Tibial nerve (tissue), 4 donors: Measurements from ENCODE around the gene CEP44. TPM values are rescaled to one million over a fixed set of nuclear protein-coding genes. Genes with fewer than 3 reads are reported as not detected.

ENCODE experiments used
- DNase-seq, 2 donors: peaks; one replicate each; pipeline ENCODE4 v3.0.0-alpha.2; 2019; ENCODE audit warnings: low spot score in 2 of 2
- H3K27ac ChIP-seq, 4 donors: fragments of 200-600 bp; sonication (generic) in 3 of 4; one replicate each; pipeline ENCODE4 v1.5.1; 2017 to 2019; ENCODE audit warnings: mild to moderate bottlenecking in 1 of 4
- H3K27me3 ChIP-seq, 2 donors: fragments of 200-600 bp; sonication (generic) in 1 of 2; one replicate each; pipeline versions ENCODE4 v1.5.1 to v1.6.0; 2017 to 2019
- H3K36me3 ChIP-seq, 3 donors: fragments of 200-600 bp; sonication (generic); one replicate each; pipeline ENCODE4 v1.5.1; 2018 to 2019
- H3K4me1 ChIP-seq, 4 donors: fragments of 200-600 bp; sonication (generic) in 3 of 4; one replicate each; pipeline ENCODE4 v1.5.1; 2017 to 2019
- H3K4me3 ChIP-seq, 4 donors: fragments of 200-600 bp; sonication (generic) in 3 of 4; one replicate each; pipeline ENCODE4 v1.5.1; 2017 to 2019; ENCODE audit warnings: mild to moderate bottlenecking in 1 of 4, moderate library complexity in 1 of 4
- H3K9me3 ChIP-seq, 4 donors: fragments of 200-600 bp; sonication (generic) in 3 of 4; one replicate each; pipeline ENCODE4 v1.5.1; 2017 to 2019
- CTCF ChIP-seq, 5 experiments: fragments of 200-600 bp in 3 of 5; fragments of 450-650 bp in 2 of 5; sonication (generic) in 3 of 5; IDR thresholded peaks; one replicate each; pipeline ENCODE4 v1.5.1; 2016 to 2019; ENCODE audit warnings: antibody characterized with exemption in 5 of 5, mild to moderate bottlenecking in 3 of 5, moderate library complexity in 2 of 5
- EP300 ChIP-seq, 2 donors: sonication (generic); formaldehyde crosslinking; IDR thresholded peaks; one replicate each; pipeline ENCODE4 v1.6.1; 2017; ENCODE audit warnings: antibody characterized with exemption in 2 of 2, mild to moderate bottlenecking in 1 of 2
- POLR2A ChIP-seq, 2 donors: fragments of 450-650 bp; IDR thresholded peaks; one replicate each; pipeline ENCODE4 v1.6.1; 2017; ENCODE audit warnings: antibody characterized with exemption in 2 of 2, mild to moderate bottlenecking in 2 of 2, moderate library complexity in 2 of 2
- WGBS, 2 donors: methylation state at CpG; one replicate each; pipeline ENCODE4 v1.1.5; 2018; 5-methylcytosine and 5-hydroxymethylcytosine counted together
- total RNA-seq, 4 donors: library from RNA; depleted of rRNA; stranded (reverse); fragments of >200 nt; gene quantifications; one replicate each; pipeline ENCODE4 v1.1.0, GENCODE V29; 2016

The CEP44 gene
- total RNA-seq, 4 donors from 2014 or later: 16.7 to 27.4 (median 21.5) TPM

- 86 to 90% methylated on average over 3 of the region's 3 CpGs for WGBS, 2 donors
- H3K4me1 ChIP-seq: peaks cover 0 to 34% (median 2%) of the 10 kb centered on the region in 4 donors
- no peak overlapping the region for H3K4me3 ChIP-seq
- no peaks in the 10 kb centered on the region for H3K27me3 ChIP-seq
- H3K27ac ChIP-seq: no peak overlapping the region
- no peak for DNase-seq
- H3K9me3 ChIP-seq: no peaks in the 10 kb centered on the region
- H3K36me3 ChIP-seq: peaks cover 0 to 2% (median 0%) of the 10 kb centered on the region in 3 donors
- TF ChIP-seq CTCF (IDR thresholded peaks at IDR 0.05) (no peak), EP300 (IDR thresholded peaks at IDR 0.05) (no peak), POLR2A (IDR thresholded peaks at IDR 0.05) (no peak)
These were observed 20.3 kb upstream of the CEP44 start for GRCh38 chr4:174263445-174263736.

GRCh38 chr4:174265916-174266315 lies 17.8 kb upstream of the CEP44 start:
- no peaks in the 10 kb centered on the region for H3K27me3 ChIP-seq
- H3K4me3 ChIP-seq: no peak overlapping the region
- H3K4me1 ChIP-seq: peaks cover 0 to 29% (median 2%) of the 10 kb centered on the region in 4 donors
- DNase-seq: no peak
- H3K9me3 ChIP-seq: no peaks in the 10 kb centered on the region
- no peak overlapping the region for H3K27ac ChIP-seq
- TF ChIP-seq EP300 (IDR thresholded peaks at IDR 0.05) (no peak), POLR2A (IDR thresholded peaks at IDR 0.05) (no peak), CTCF (IDR thresholded peaks at IDR 0.05) (no peak)
- H3K36me3 ChIP-seq: peaks cover 0 to 7% (median 0%) of the 10 kb centered on the region in 3 donors
- 64 to 69% methylated on average over 2 of the region's 2 CpGs for WGBS, 2 donors

GRCh38 chr4:174266416-174266815 lies 17.3 kb upstream of the CEP44 start:
- TF ChIP-seq CTCF (IDR thresholded peaks at IDR 0.05) (no peak), POLR2A (IDR thresholded peaks at IDR 0.05) (no peak), EP300 (IDR thresholded peaks at IDR 0.05) (no peak)
- 51 to 63% methylated on average over 2 of the region's 2 CpGs for WGBS, 2 donors
- Histone ChIP-seq H3K4me1 (peaks cover 0 to 29% (median 2%) of the 10 kb centered on the region in 4 donors), H3K4me3 (no peak overlapping the region), H3K36me3 (peaks cover 0 to 7% (median 0%) of the 10 kb centered on the region in 3 donors), H3K27me3 (no peaks in the 10 kb centered on the region), H3K27ac (no peak overlapping the region), H3K9me3 (no peaks in the 10 kb centered on the region)
- no peak for DNase-seq

- WGBS, 2 donors: 61 to 67% methylated on average over 5 of the region's 5 CpGs
These were observed 9.8 kb upstream of the CEP44 start for GRCh38 chr4:174273930-174274329.

GRCh38 chr4:174274436-174274835 lies 9.3 kb upstream of the CEP44 start:
- 81 to 82% methylated on average over 3 of the region's 3 CpGs for WGBS, 2 donors
- peaks cover 0 to 3% (median under 1%) of the 10 kb centered on the region in 4 donors for H3K9me3 ChIP-seq
- TF ChIP-seq CTCF (IDR thresholded peaks at IDR 0.05) (no peak), POLR2A (IDR thresholded peaks at IDR 0.05) (no peak)
- no peaks in the 10 kb centered on the region for H3K36me3 ChIP-seq
- no peak for DNase-seq
- H3K27ac ChIP-seq: no peak overlapping the region
- H3K4me1 ChIP-seq: peaks cover 0 to 19% (median 0%) of the 10 kb centered on the region in 4 donors
- no peak overlapping the region for H3K4me3 ChIP-seq
- H3K27me3 ChIP-seq: no peaks in the 10 kb centered on the region

More at GRCh38 chr4:174273930-174274329, 9.8 kb upstream of the CEP44 start:
- Histone ChIP-seq H3K4me3 (no peak overlapping the region), H3K4me1 (peaks cover 0 to 19% (median 0%) of the 10 kb centered on the region in 4 donors), H3K9me3 (no peaks in the 10 kb centered on the region), H3K36me3 (no peaks in the 10 kb centered on the region), H3K27ac (no peak overlapping the region), H3K27me3 (no peaks in the 10 kb centered on the region)
- TF ChIP-seq POLR2A (IDR thresholded peaks at IDR 0.05) (no peak), CTCF (IDR thresholded peaks at IDR 0.05) (no peak), EP300 (IDR thresholded peaks at IDR 0.05) (no peak)
- DNase-seq: no peak
